Esophagus squamous epithelium (tissue), 4 donors: Measurements from ENCODE around the gene SLN.

Source experiments
- POLR2A ChIP-seq, 4 donors: fragments of 450-650 bp; IDR thresholded peaks; one replicate each; pipeline ENCODE4 v1.6.1; 2017; ENCODE audit warnings: antibody characterized with exemption in 4 of 4, mild to moderate bottlenecking in 4 of 4, moderate library complexity in 3 of 4
- TF ChIP-seq, protein P1 (sequence below), 6 experiments: fragments of 450-650 bp in 4 of 6; fragments of 200-600 bp in 2 of 6; sonication (generic) in 2 of 6; IDR thresholded peaks; one replicate each; pipeline ENCODE4 v1.5.1; 2016 to 2019; ENCODE audit warnings: antibody characterized with exemption in 6 of 6, mild to moderate bottlenecking in 4 of 6, moderate library complexity in 4 of 6

DNA sequence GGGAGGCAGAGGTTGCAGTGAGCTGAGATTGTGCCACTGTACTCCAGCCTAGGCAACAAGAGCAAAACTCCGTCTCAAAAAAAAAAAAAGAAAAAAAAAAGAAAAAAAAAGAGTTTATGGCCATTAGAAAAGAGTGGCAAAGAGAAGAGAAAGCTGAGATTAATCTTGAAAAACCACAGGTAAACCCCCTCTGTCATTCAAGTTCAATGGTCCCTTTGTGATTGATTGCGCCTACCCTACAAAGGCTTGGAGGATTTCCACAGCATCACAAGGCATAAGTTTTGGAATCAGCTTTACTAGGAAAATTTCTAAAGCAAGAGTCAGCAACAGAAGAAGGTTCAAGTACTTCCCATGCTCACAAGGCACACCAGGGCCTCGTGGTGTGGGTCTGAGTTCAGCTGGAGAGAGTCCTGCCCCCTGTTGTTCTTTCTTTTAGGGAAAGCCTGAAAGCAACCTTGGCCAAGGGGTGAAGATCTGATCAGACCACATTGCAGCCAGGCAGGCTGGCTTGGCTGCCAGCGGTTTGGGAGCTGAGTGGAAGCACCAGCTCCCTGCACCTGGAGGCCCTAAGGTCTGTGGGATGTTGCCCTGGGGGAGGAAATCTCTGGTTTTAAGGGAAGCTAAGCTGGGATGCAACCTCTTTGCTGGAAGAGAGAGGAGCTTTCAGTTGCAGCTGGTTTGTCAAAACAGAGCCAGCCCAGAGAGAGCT is 41.8 kb downstream of the SLN start:
- TF ChIP-seq, protein P1, sequence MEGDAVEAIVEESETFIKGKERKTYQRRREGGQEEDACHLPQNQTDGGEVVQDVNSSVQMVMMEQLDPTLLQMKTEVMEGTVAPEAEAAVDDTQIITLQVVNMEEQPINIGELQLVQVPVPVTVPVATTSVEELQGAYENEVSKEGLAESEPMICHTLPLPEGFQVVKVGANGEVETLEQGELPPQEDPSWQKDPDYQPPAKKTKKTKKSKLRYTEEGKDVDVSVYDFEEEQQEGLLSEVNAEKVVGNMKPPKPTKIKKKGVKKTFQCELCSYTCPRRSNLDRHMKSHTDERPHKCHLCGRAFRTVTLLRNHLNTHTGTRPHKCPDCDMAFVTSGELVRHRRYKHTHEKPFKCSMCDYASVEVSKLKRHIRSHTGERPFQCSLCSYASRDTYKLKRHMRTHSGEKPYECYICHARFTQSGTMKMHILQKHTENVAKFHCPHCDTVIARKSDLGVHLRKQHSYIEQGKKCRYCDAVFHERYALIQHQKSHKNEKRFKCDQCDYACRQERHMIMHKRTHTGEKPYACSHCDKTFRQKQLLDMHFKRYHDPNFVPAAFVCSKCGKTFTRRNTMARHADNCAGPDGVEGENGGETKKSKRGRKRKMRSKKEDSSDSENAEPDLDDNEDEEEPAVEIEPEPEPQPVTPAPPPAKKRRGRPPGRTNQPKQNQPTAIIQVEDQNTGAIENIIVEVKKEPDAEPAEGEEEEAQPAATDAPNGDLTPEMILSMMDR (IDR thresholded peaks at IDR 0.05) = no peak
- TF ChIP-seq POLR2A (IDR thresholded peaks at IDR 0.05) = no peak
